ENCODE results near the gene ZNF660.
"Not testable (repeated sequence)": the region's sequence is repeated elsewhere in the genome, so short reads cannot be mapped to it uniquely, and the experiment has no call there.

Gene ZNF660

DNA sequence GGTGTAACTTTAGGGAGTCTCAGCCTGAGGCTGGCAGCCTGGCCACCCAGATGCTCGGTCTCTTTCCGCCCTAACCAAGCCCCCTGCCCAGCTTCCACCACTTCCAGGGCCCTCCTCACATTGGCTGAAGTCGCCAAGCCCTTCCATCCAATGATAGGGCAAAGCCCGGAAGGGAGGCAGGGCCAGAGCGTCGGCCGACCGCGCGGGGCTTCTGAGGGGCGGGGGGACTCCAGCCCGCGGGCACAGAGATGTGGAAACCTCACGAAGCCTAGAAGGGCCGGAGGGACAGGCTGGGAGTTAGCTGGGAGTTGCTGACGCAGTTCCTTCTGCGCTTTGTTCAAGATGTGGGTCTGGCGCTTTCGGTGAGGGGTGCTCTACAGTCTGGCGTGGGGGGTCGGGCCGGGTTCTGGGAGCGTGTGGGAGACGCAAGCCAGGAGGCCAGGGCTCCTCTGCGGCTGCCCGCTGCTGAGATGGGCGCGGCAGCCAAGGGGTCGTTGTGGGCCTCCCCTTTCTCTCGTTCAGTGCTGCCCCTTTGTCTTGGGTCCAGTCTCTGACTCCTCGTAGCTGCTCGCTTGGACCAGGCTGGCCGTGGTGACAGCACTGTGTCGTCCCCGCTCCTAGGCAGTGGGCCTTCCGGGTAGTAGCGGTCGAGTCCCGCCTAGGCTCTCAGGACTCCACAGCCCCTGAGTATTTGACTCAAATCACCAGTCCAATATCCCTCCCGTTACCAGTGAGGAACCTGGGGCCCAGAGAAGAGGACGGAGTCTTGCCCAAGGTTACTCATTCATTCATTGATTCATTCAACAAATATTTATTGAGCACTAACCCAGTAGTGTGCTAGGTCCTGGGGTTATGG lies at the start of gene ZNF660:
Gene ZNF660 (plus strand): TSS at position 319 of the 856 bp plus-strand sequence. CDS start 9,230 bp downstream, outside the sequence.
- peak; percentile 70 for DNase-seq (ENCODE audit: low spot score)

GRCh38 chr3:44535364-44535763 lies 49.4 kb upstream of the ZNF660 start:
- DNase-seq (ENCODE audit: low spot score): no peak

DNA sequence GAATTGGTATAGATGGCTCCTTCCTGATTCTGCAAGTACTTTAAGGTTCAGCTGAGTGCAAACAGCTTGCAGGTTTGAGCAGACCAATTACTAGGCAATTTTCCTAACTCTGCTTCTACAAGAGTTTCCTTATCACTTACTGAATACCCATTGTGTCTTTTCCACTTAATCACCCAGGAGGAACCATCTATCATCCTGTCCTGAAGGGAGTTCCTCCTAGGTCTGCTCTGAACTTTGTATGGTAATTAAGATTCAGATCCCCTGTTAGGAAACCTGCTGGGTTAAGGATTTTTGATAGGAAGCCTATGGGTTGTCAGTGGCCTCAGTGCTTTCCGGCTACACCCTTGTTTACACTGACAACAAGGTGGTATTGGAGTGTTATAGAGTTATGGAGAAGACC lies 40.0 kb upstream of the ZNF660 start:
- DNase-seq (ENCODE audit: low spot score): not testable (repeated sequence)

GRCh38 chr3:44554626-44555592 lies 29.9 kb upstream of the ZNF660 start, which contains the start of gene ZKSCAN7:
Gene ZKSCAN7, plus strand, starts transcription at chr3:44555193. Its CDS starts 1,855 bp downstream, at chr3:44557048.
- peak; percentile 71 for DNase-seq (ENCODE audit: low spot score)

GRCh38 chr3:44555723-44556122 lies 29.0 kb upstream of the ZNF660 start:
- peak; percentile 8 for DNase-seq (ENCODE audit: low spot score)

DNA sequence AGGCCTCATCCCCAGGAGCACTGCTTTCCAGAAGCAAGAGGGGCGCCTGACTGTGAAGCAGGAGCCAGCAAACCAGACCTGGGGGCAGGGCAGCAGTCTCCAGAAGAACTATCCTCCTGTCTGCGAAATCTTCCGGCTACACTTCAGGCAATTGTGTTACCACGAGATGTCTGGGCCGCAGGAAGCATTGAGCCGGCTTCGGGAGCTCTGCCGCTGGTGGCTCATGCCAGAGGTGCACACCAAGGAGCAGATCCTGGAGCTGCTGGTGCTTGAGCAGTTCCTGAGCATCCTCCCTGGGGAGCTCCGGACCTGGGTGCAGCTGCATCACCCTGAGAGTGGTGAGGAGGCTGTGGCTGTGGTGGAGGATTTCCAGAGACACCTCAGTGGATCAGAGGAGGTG lies 27.7 kb upstream of the ZNF660 start:
- DNase-seq (ENCODE audit: low spot score): no peak

- no peak for DNase-seq (ENCODE audit: low spot score)
These were observed 23.7 kb upstream of the ZNF660 start for GRCh38 chr3:44561076-44561475.

GRCh38 chr3:44562147-44562546 lies 22.6 kb upstream of the ZNF660 start:
- DNase-seq (ENCODE audit: low spot score): no peak

- no peak for DNase-seq (ENCODE audit: low spot score)
These were observed 16.2 kb upstream of the ZNF660 start for GRCh38 chr3:44568561-44568960.

DNA sequence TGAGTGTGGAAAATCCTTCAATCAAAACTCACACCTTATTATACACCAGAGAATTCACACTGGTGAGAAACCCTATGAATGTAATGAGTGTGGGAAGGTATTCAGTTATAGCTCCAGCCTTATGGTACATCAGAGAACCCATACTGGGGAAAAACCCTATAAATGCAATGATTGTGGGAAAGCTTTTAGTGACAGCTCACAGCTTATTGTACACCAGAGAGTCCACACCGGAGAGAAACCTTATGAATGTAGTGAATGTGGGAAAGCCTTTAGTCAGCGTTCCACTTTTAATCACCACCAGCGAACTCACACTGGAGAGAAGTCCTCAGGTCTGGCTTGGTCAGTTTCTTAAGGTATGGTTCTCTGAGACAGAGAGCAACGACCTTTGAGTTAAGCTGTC lies 13.7 kb upstream of the ZNF660 start:
- DNase-seq (ENCODE audit: low spot score): no peak

DNA sequence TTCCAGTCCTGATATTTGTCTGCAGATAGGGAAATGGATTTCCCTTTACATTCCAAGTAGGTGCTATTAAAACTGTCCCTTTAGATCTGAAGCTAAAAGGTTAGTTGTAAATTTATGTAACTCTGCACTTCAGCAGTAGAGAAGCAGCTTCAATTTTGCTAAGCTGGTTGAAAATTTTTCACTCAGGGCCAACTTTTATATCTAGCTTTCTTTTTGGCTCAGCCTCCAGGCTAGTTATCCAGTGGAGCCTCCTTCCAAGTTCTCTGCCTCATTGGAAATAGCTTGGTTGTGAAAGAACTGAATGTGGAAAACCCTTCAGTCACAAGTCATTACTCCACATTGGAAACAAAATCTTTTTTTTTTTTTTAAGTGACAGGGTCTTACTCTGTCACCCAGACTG lies 8.2 kb upstream of the ZNF660 start:
- DNase-seq (ENCODE audit: low spot score): no peak

DNA sequence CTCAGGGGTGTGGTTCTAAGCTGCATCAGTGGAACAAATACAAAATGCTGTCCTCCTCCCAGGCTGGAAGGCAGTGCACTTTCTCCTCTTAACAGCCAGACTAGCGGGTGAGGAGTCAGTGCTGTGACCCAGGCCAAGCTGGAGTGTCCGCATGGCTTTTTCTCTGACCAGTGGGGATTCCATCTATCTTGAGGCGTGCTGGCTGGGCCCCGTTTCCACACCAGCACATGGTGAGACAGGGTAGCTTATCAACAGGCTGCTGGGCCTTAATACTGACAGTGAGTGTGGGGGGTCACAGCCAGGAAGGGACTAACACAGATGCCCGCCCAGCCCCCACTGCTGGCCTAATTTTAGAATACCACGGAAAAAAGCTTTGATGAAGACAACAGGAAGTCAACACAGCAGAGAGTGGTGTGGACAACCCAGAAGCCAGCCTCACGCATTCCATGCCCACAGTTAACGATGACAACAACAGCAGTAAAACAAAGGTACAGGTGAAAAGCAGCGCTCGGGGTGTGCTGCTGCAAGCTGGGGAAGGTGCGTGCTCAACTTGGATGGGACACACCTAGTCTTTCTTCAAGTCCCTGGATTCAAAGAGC lies 7.3 kb upstream of the ZNF660 start:
- not testable (repeated sequence) for DNase-seq (ENCODE audit: low spot score)

- not testable (repeated sequence) for DNase-seq (ENCODE audit: low spot score)
These were observed 6.4 kb upstream of the ZNF660 start for GRCh38 chr3:44578316-44578715.

GRCh38 chr3:44578924-44579515 lies 5.7 kb upstream of the ZNF660 start:
- DNase-seq (ENCODE audit: low spot score): not testable (repeated sequence)

GRCh38 chr3:44579749-44580148 lies 5.0 kb upstream of the ZNF660 start:
- DNase-seq (ENCODE audit: low spot score): not testable (repeated sequence)

DNA sequence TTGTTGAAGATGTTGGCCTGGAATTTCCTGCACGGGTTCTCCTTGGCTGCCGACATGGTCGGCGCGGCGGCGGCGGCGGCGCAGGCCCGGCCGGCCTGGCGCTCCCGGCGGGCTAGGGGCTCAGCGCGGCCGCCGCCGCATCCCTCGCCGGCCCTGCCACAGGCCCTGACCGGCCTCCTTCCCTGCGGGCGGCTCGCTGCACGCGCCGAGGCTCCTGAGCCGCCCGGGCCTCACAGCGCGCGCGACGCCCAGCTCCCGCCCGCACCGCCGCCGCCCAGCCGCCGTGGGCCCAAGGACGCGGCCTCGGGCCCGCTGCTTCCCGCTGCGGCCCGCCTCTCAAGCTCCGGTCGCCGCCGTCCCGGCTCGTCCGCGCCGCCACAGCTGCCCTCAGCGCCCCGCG lies 3.8 kb upstream of the ZNF660 start:
- not testable (repeated sequence) for DNase-seq (ENCODE audit: low spot score)

- no peak for DNase-seq (ENCODE audit: low spot score)
These were observed 11.9 kb downstream of the ZNF660 start for GRCh38 chr3:44596621-44597020.

DNA sequence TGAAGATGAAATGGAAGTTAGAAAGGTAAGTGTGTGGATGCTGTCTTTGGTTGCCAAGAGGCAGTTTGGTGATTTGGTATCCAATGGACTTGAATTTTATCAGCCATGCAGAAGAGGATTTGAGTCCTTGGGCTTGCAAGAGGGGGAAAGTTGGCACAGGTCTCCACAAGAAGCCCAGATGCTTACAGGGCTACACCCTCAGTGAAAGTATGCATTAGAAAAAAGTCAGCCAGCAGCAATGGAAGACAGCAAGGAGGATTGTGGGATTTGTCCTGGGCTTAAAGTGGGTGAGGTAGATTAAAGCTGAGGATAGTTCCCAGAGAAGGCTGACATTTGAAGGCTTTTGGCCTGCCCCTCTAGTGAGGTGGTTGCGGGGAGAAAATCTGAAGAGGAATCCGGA lies 17.0 kb downstream of the ZNF660 start:
- no peak for DNase-seq (ENCODE audit: low spot score)

DNA sequence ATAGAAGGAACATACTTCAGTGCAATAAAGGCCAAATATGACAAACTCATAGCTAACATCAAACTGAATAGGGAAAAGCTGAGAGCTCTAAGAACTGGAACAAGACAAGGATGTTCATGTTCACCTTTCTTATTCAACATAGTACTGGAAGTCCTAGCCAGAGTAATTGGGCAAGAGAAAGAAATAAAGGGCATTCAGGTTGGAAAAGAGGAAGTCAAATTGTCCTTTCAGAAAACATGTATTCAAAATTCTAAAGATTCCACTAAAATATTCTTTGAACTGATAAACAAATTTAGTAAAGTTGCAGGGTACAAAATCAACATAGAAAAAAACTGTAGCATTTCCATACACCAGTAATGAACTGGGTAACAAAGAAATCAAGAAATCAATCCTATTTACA lies 27.9 kb downstream of the ZNF660 start:
- DNase-seq (ENCODE audit: low spot score): no peak

GRCh38 chr3:44624749-44625480 lies 40.2 kb downstream of the ZNF660 start, which contains the start of gene ZNF197:
Gene ZNF197, plus strand, starts transcription at chr3:44625036. Its CDS starts 4,119 bp downstream, at chr3:44629155.
- peak; percentile 86 for DNase-seq (ENCODE audit: low spot score)

- no peak for DNase-seq (ENCODE audit: low spot score)
These were observed 44.0 kb downstream of the ZNF660 start for GRCh38 chr3:44628716-44629115.

Data from hepatic stellate cell (primary cell).